ENCODE results near the gene CARD9. TPM values are rescaled to one million over a fixed set of nuclear protein-coding genes. Genes with fewer than 3 reads are reported as not detected.
A peak's percentile ranks its signal among the peaks of the same experiment; 100 is the strongest.

CARD9 gene
- total RNA-seq, 1 donor from 2014 or later = 1.4 TPM

DNA sequence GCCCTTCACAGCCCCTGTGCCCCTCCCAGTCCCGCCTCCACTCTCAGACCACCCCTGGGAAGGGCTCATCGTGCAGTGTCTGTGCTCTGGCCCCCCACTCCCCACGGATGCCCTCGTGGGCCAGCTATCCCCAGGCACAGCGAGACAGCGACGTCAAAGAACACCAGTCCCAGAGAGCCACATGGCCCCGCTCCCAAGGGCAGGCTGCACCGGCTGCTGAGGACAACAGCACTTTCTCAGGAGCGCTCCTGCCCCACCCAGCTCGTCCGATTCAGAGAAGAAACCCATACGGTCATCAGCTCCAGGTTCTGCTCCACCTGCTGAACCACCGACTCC lies 31.3 kb upstream of the CARD9 start:
- H3K36me3 Mint-ChIP-seq (ENCODE audit: low read depth) = peaks cover 7% of the 10 kb centered on the region
- H3K27ac Mint-ChIP-seq (ENCODE audit: unreplicated experiment) = peak overlapping the region; percentile 88
- TF ChIP-seq, protein P1, sequence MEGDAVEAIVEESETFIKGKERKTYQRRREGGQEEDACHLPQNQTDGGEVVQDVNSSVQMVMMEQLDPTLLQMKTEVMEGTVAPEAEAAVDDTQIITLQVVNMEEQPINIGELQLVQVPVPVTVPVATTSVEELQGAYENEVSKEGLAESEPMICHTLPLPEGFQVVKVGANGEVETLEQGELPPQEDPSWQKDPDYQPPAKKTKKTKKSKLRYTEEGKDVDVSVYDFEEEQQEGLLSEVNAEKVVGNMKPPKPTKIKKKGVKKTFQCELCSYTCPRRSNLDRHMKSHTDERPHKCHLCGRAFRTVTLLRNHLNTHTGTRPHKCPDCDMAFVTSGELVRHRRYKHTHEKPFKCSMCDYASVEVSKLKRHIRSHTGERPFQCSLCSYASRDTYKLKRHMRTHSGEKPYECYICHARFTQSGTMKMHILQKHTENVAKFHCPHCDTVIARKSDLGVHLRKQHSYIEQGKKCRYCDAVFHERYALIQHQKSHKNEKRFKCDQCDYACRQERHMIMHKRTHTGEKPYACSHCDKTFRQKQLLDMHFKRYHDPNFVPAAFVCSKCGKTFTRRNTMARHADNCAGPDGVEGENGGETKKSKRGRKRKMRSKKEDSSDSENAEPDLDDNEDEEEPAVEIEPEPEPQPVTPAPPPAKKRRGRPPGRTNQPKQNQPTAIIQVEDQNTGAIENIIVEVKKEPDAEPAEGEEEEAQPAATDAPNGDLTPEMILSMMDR (conservative IDR thresholded peaks at IDR 0.05) = no peak
- peaks cover 16% of the 10 kb centered on the region for H3K4me1 Mint-ChIP-seq
- DNase-seq (ENCODE audit: low read depth, low spot score) = no peak
- peak overlapping the region; percentile 42 for H3K4me3 Mint-ChIP-seq
- H3K9me3 Mint-ChIP-seq = no peaks in the 10 kb centered on the region
- H3K27me3 Mint-ChIP-seq (ENCODE audit: low read depth) = no peaks in the 10 kb centered on the region

DNA sequence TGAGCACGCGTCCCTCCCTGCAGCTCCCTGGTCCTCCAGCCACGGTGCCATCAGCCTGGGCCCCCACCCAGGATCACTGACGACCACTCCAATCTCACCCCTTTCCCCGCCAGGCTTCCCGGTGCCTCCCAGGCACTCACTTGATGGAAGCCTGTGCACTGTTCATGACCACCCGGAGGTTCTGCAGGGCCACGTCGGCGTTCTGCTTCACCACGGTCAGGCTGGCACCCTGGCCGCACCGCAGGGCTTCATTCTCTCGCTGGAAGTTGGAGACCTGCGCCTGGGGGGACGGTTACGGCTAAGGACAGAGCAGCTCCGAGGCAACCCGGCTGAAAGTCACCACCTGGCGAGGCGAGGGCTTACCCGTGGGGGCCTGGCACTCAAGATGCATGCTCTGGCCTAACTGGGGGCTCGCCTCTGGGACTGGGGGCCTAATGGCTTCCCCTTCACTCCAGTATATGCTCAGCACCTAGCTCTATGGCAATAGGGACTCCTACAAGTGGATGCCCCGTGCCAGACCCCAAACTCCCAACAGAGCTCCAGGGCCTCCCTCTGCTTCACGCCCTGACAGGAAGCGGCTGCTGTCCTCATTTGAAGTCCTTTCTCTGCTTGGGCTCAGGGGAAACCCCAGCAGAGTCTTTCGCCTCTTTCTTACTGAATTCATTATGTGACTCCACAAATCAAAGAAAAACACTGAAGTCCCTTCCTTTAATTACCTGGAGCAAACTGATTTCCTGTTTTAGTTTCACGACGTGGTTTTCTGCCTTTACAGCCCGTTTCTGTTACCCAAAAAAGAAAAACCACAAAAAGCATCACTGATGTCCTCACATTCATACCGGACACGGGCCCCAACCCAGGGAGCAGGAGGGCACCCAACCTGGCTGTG lies 30.7 kb upstream of the CARD9 start:
- TF ChIP-seq, protein P1 (conservative IDR thresholded peaks at IDR 0.05) = no peak
- peak overlapping the region; percentile 42 for H3K4me3 Mint-ChIP-seq
- no peaks in the 10 kb centered on the region for H3K27me3 Mint-ChIP-seq (ENCODE audit: low read depth)
- H3K27ac Mint-ChIP-seq (ENCODE audit: unreplicated experiment) = no peak overlapping the region
- no peaks in the 10 kb centered on the region for H3K9me3 Mint-ChIP-seq
- DNase-seq (ENCODE audit: low read depth, low spot score) = no peak
- H3K4me1 Mint-ChIP-seq = peaks cover 11% of the 10 kb centered on the region
- peaks cover 7% of the 10 kb centered on the region for H3K36me3 Mint-ChIP-seq (ENCODE audit: low read depth)

DNA sequence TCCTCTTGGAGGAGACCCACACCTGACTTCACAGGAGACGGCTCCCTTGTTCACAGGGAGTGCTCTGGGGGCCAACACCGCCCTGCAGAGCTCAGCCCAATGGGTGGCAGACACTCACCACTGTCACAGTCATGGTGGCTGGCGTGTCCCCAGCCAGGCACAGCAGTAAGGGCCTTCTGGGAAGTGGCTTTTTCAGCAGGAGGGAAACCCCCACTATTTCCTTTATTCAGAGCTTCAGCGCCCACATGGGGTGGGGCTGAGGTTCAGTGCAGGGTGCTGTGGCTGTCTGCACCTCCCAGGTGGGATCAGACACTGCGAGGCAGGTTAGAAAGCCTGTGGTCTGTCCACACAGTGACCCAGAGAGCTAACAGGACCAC lies 30.1 kb upstream of the CARD9 start:
- H3K27ac Mint-ChIP-seq (ENCODE audit: unreplicated experiment) = no peak overlapping the region
- DNase-seq (ENCODE audit: low read depth, low spot score) = no peak
- no peaks in the 10 kb centered on the region for H3K27me3 Mint-ChIP-seq (ENCODE audit: low read depth)
- no peaks in the 10 kb centered on the region for H3K9me3 Mint-ChIP-seq
- TF ChIP-seq, protein P1 (conservative IDR thresholded peaks at IDR 0.05) = no peak
- H3K36me3 Mint-ChIP-seq (ENCODE audit: low read depth) = peaks cover 3% of the 10 kb centered on the region
- H3K4me3 Mint-ChIP-seq = no peak overlapping the region
- H3K4me1 Mint-ChIP-seq = peaks cover 11% of the 10 kb centered on the region

DNA sequence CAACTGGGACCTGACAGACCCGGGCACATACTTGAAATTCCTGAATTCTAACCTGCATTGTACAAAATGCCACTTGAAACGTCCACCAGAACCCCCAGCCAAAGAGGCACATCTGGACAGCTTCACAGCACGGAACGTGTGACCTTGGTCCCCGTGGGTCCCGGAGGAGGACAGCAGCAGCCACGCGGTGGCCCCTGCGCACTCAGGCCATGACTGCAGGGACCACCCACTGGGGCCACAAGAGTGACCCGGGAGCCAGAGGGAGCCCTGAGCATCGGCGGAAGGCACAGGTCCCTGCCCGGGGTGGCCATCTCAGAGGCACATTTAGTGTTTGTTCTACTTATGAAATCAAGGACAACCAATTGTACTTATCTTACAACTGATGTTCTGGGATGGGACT lies 28.6 kb upstream of the CARD9 start:
- Mint-ChIP-seq H3K4me1 (peaks cover 8% of the 10 kb centered on the region), H3K36me3 (ENCODE audit: low read depth) (no peaks in the 10 kb centered on the region), H3K27me3 (ENCODE audit: low read depth) (no peaks in the 10 kb centered on the region), H3K9me3 (no peaks in the 10 kb centered on the region), H3K27ac (ENCODE audit: unreplicated experiment) (no peak overlapping the region), H3K4me3 (peak overlapping the region; percentile 72)
- TF ChIP-seq, protein P1 (conservative IDR thresholded peaks at IDR 0.05) = no peak
- DNase-seq (ENCODE audit: low read depth, low spot score) = no peak

DNA sequence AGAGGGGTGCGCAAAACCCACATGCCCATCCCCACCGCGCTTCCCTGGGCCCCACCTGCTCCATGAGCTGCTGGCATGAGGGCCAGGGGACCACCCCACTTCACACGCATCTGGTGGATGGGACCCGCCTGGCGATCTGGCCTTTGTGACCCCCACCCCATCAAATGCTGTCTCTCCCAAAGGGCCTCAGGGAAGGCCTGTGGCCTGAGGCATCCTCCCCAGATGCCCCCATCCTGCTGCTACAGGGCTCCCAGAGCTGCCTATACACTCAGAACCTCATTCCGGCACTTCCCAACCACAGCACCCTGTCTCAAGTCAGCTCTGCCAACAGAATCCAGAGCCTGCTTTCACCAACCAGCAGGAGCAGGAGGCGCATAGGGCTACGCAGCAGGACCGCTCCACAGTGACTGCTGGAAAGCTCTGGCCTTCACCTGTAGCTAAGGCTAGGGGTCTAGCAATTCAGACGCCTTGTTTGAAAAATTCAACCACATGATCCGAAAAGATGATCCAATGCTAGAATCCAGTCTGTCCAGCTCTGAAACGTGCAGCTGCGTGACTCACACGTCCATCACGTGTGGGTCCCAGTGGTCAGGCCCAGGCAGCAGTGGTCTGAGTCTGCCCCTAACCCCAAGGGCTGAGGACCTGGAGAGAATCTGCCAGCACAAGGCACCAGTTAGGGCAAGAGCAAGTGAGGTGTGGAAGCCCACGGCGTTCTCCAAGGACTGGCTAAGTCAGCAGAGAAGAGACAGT lies 27.9 kb upstream of the CARD9 start:
- no peaks in the 10 kb centered on the region for H3K27me3 Mint-ChIP-seq (ENCODE audit: low read depth)
- DNase-seq (ENCODE audit: low read depth, low spot score) = no peak
- no peaks in the 10 kb centered on the region for H3K9me3 Mint-ChIP-seq
- no peaks in the 10 kb centered on the region for H3K36me3 Mint-ChIP-seq (ENCODE audit: low read depth)
- H3K4me3 Mint-ChIP-seq = peak overlapping the region; percentile 72
- TF ChIP-seq, protein P1 (conservative IDR thresholded peaks at IDR 0.05) = no peak
- peak overlapping the region; percentile 73 for H3K27ac Mint-ChIP-seq (ENCODE audit: unreplicated experiment)
- H3K4me1 Mint-ChIP-seq = peaks cover 8% of the 10 kb centered on the region
